Hepatocyte (in vitro differentiated cells): ENCODE measurements around the gene FLT3LG. TPM values are rescaled to one million over a fixed set of nuclear protein-coding genes. Genes with fewer than 3 reads are reported as not detected.
A peak's percentile ranks its signal among the peaks of the same experiment; 100 is the strongest.

Experiments used
- DNase-seq: peaks from one replicate; pipeline ENCODE4 v3.0.0-alpha.2; 2016; ENCODE audit warnings: low spot score
- H2AFZ ChIP-seq: fragments of 200-600 bp; sonication (generic); 2 replicates; pipeline ENCODE4 v1.6.0; 2016; ENCODE audit warnings: antibody characterized with exemption, mild to moderate bottlenecking
- H3K27ac ChIP-seq: fragments of 200-600 bp; sonication (generic); 2 replicates; pipeline ENCODE4 v1.5.1; 2016; ENCODE audit warnings: mild to moderate bottlenecking
- H3K27me3 ChIP-seq: fragments of 200-600 bp; sonication (generic); 2 replicates; pipeline ENCODE4 v1.6.1; 2016
- H3K36me3 ChIP-seq: fragments of 200-600 bp; sonication (generic); replicated peaks from 2 replicates; pipeline ENCODE4 v1.5.1; 2016; ENCODE audit warnings: low read depth; ENCODE audit not compliant: insufficient read depth
- H3K4me1 ChIP-seq: fragments of 200-600 bp; sonication (generic); 2 replicates; pipeline ENCODE4 v1.5.1; 2016; ENCODE audit warnings: mild to moderate bottlenecking, moderate library complexity; ENCODE audit not compliant: insufficient read depth
- H3K4me2 ChIP-seq: fragments of 200-600 bp; sonication (generic); 2 replicates; pipeline ENCODE4 v1.6.0; 2016
- H3K4me3 ChIP-seq: fragments of 200-600 bp; sonication (generic); 2 replicates; pipeline ENCODE4 v1.5.1; 2016; ENCODE audit warnings: mild to moderate bottlenecking
- H3K79me2 ChIP-seq: fragments of 200-600 bp; sonication (generic); 2 replicates; pipeline ENCODE4 v1.6.0; 2017; ENCODE audit warnings: mild to moderate bottlenecking
- H3K9me2 ChIP-seq: fragments of 200-600 bp; sonication (generic); replicated peaks from 2 replicates; pipeline ENCODE4 v1.6.0; 2017; ENCODE audit warnings: mild to moderate bottlenecking; ENCODE audit not compliant: insufficient read depth
- H3K9me3 ChIP-seq: fragments of 200-600 bp; sonication (generic); 2 replicates; pipeline ENCODE4 v1.5.1; 2016; ENCODE audit warnings: low read depth, mild to moderate bottlenecking
- H4K20me1 ChIP-seq: fragments of 200-600 bp; sonication (generic); 2 replicates; pipeline ENCODE4 v1.6.0; 2016; ENCODE audit warnings: mild to moderate bottlenecking; ENCODE audit not compliant: insufficient read depth, poor library complexity, severe bottlenecking
- CTCF ChIP-seq: fragments of 200-600 bp; sonication (generic); IDR thresholded peaks from 2 replicates; pipeline ENCODE4 v1.5.1; 2016; ENCODE audit warnings: antibody characterized with exemption, mild to moderate bottlenecking; ENCODE audit not compliant: poor library complexity
- EZH2 ChIP-seq: fragments of 200-600 bp; sonication (generic); IDR thresholded peaks from 2 replicates; pipeline ENCODE4 v1.6.1; 2016; ENCODE audit warnings: antibody characterized with exemption, mild to moderate bottlenecking, borderline replicate concordance
- EZH2phosphoT487 ChIP-seq: fragments of 200-600 bp; sonication (generic); IDR thresholded peaks from one replicate; pipeline ENCODE4 v1.6.1; 2018; ENCODE audit warnings: antibody characterized with exemption, mild to moderate bottlenecking, low read depth, moderate library complexity; ENCODE audit not compliant: unreplicated experiment, severe bottlenecking
- WGBS: methylation state at CpG from one replicate; pipeline ENCODE4 v1.1.6; 2016; ENCODE audit warnings: low lambda C conversion rate; ENCODE audit errors: missing lambda C conversion rate; 5-methylcytosine and 5-hydroxymethylcytosine counted together
- polyA plus RNA-seq: library from polyadenylated mRNA; unstranded; fragments of >200 nt; fragmentation: Nextera tagmentation; extraction: Ambion mirVana; gene quantifications from 2 replicates; pipeline ENCODE4 v1.2.1, GENCODE V29; 2016
- total RNA-seq: library from RNA; depleted of rRNA; stranded (reverse); fragments of >200 nt; gene quantifications from 2 replicates; pipeline ENCODE4 v1.2.3, GENCODE V29; 2014

The FLT3LG gene
- total and polyA plus RNA-seq, 2 experiments from 2014 or later, result 1.3 to 2.8 TPM

- H3K9me3 ChIP-seq, result no peaks in the 10 kb centered on the region
- WGBS, result 33% methylated on average over 12 of the region's 14 CpGs
- no peak for DNase-seq
- H3K4me2 ChIP-seq, result peak overlapping the region; percentile 95
- TF ChIP-seq CTCF (no peak), EZH2phosphoT487 (no peak), EZH2 (no peak)
- no peak overlapping the region for H3K27ac ChIP-seq
- H3K9me2 ChIP-seq, result no peaks in the 10 kb centered on the region
- peak overlapping the region; percentile 95 for H2AFZ ChIP-seq
- peaks cover 3% of the 10 kb centered on the region for H3K4me1 ChIP-seq
- no peaks in the 10 kb centered on the region for H3K79me2 ChIP-seq
- H3K4me3 ChIP-seq, result no peak overlapping the region
- no peaks in the 10 kb centered on the region for H3K36me3 ChIP-seq
- H4K20me1 ChIP-seq, result no peaks in the 10 kb centered on the region
- peaks cover 53% of the 10 kb centered on the region for H3K27me3 ChIP-seq
Observed at GRCh38 chr19:49441960-49442350, 32.1 kb upstream of the FLT3LG start.

GRCh38 chr19:49442354-49442753, 31.7 kb upstream of the FLT3LG start:
- peak overlapping the region; percentile 95 for H2AFZ ChIP-seq
- no peaks in the 10 kb centered on the region for H3K9me2 ChIP-seq
- no peaks in the 10 kb centered on the region for H3K36me3 ChIP-seq
- no peak overlapping the region for H3K4me3 ChIP-seq
- TF ChIP-seq CTCF, result no peak
- TF ChIP-seq EZH2, result no peak
- no peak for TF ChIP-seq EZH2phosphoT487
- peaks cover 3% of the 10 kb centered on the region for H3K4me1 ChIP-seq
- H3K27ac ChIP-seq, result no peak overlapping the region
- H3K27me3 ChIP-seq, result peaks cover 49% of the 10 kb centered on the region
- peak overlapping the region; percentile 95 for H3K4me2 ChIP-seq
- DNase-seq, result no peak
- H4K20me1 ChIP-seq, result no peaks in the 10 kb centered on the region
- H3K9me3 ChIP-seq, result no peaks in the 10 kb centered on the region
- H3K79me2 ChIP-seq, result no peaks in the 10 kb centered on the region
- WGBS, result 6% methylated on average over 9 of the region's 11 CpGs

- no peaks in the 10 kb centered on the region for H4K20me1 ChIP-seq
- no peaks in the 10 kb centered on the region for H3K36me3 ChIP-seq
- TF ChIP-seq EZH2phosphoT487, result no peak
- TF ChIP-seq EZH2, result no peak
- no peak for TF ChIP-seq CTCF
- peaks cover 44% of the 10 kb centered on the region for H3K27me3 ChIP-seq
- H3K79me2 ChIP-seq, result no peaks in the 10 kb centered on the region
- WGBS, result 3% methylated on average over 21 of the region's 43 CpGs
- H3K4me1 ChIP-seq, result peaks cover 3% of the 10 kb centered on the region
- H3K4me3 ChIP-seq, result peak overlapping the region; percentile 60
- H3K9me3 ChIP-seq, result no peaks in the 10 kb centered on the region
- DNase-seq, result peak; percentile 95
- no peaks in the 10 kb centered on the region for H3K9me2 ChIP-seq
- H3K27ac ChIP-seq, result peak overlapping the region; percentile 70
- peak overlapping the region; percentile 95 for H2AFZ ChIP-seq
- H3K4me2 ChIP-seq, result peak overlapping the region; percentile 95
Observed at GRCh38 chr19:49442771-49443365, 31.1 kb upstream of the FLT3LG start.
